DMS53 (cell line): ENCODE data around the gene COG8.
A peak's percentile ranks its signal among the peaks of the same experiment; 100 is the strongest.
"Not testable (repeated sequence)": the region's sequence is repeated elsewhere in the genome, so short reads cannot be mapped to it uniquely, and the experiment has no call there.

ENCODE experiments used
- DNase-seq: peaks from one replicate; lab custom pipeline; 2025; lab: John Stamatoyannopoulos, UW

COG8 gene

GRCh38 chr16:69339289-69340094 is at the start of gene COG8, which contains the start of gene NIP7:
COG8 (minus strand) TSS chr16:69339564; CDS start chr16:69339552, 12 bp downstream.
NIP7 (plus strand) TSS chr16:69339772; CDS start chr16:69339830, 58 bp downstream.
- peak; percentile 98 for DNase-seq

GRCh38 chr16:69386596-69386995 is 47.2 kb upstream of the COG8 start:
- no peak for DNase-seq

GRCh38 chr16:69384974-69385373 is 45.6 kb upstream of the COG8 start:
- no peak for DNase-seq

- no peak for DNase-seq
Observed at GRCh38 chr16:69382421-69382820, 43.1 kb upstream of the COG8 start.

GRCh38 chr16:69381231-69381630 is 41.9 kb upstream of the COG8 start:
- peak; percentile 7 for DNase-seq

- DNase-seq: no peak
Observed at GRCh38 chr16:69378760-69379159, 39.4 kb upstream of the COG8 start.

GRCh38 chr16:69378036-69378435 is 38.7 kb upstream of the COG8 start:
- no peak for DNase-seq

- no peak for DNase-seq
Observed at GRCh38 chr16:69376393-69377059, 37.2 kb upstream of the COG8 start.

- DNase-seq: no peak
Observed at GRCh38 chr16:69373019-69373418, 33.7 kb upstream of the COG8 start.

- no peak for DNase-seq
Observed at GRCh38 chr16:69371564-69371963, 32.2 kb upstream of the COG8 start.

- DNase-seq: no peak
Observed at GRCh38 chr16:69368866-69369265, 29.5 kb upstream of the COG8 start.

GRCh38 chr16:69367980-69368379 is 28.6 kb upstream of the COG8 start:
- no peak for DNase-seq

- DNase-seq: no peak
Observed at GRCh38 chr16:69366431-69366830, 27.1 kb upstream of the COG8 start.

- no peak for DNase-seq
Observed at GRCh38 chr16:69365901-69366300, 26.5 kb upstream of the COG8 start.

GRCh38 chr16:69364088-69364487 is 24.7 kb upstream of the COG8 start:
- no peak for DNase-seq

GRCh38 chr16:69363281-69363717 is 23.9 kb upstream of the COG8 start:
- no peak for DNase-seq

- DNase-seq: not testable (repeated sequence)
Observed at GRCh38 chr16:69360070-69360469, 20.7 kb upstream of the COG8 start.

GRCh38 chr16:69351309-69352027 is 12.1 kb upstream of the COG8 start, which contains the start of gene TMED6:
TMED6 (minus strand) TSS chr16:69351786; CDS start chr16:69351753, 33 bp downstream.
- DNase-seq: peak; percentile 90

- peak; percentile 30 for DNase-seq
Observed at GRCh38 chr16:69350536-69351133, 11.3 kb upstream of the COG8 start.

GRCh38 chr16:69349536-69349935 is 10.2 kb upstream of the COG8 start:
- DNase-seq: no peak

- no peak for DNase-seq
Observed at GRCh38 chr16:69348222-69348621, 8.9 kb upstream of the COG8 start.

- DNase-seq: no peak
Observed at GRCh38 chr16:69346683-69347082, 7.3 kb upstream of the COG8 start.
